ENCODE results near the gene IMMP1L. TPM values are rescaled to one million over a fixed set of nuclear protein-coding genes. Genes with fewer than 3 reads are reported as not detected.

Gene IMMP1L
- total RNA-seq, 1 donor from 2014 or later = 17.0 TPM

DNA sequence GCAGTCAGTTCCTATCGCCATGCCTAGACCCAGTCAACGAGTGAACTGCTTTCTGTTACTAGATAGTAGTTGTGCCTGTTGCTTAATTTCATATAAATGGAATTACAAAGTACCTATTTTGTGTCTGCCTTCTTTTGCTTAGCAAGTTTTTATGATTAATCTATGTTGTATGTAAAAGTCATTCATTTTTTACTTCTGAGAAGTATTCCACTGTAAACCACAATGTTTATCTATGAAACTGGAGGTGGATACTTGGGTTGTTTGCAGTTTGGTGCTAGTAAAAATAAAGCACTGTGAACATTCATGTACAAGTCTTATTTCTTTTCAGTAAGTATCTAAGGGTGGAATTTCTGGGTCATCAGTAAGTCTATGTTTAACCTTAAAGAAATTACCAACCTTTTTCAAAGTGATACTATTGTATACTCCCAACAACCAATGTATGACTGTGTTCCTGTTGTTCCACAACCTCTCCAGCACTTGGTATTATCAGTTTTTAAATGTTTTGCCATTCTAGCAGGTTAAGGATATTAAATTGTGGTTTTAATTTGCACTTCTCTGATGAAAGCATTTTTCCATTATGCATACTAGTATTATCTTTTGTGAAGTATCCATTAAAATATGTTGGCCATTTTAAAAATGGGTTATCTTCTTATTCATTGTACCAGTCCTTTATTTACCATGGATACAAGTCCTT, 71.5 kb downstream of the IMMP1L start:
- Mint-ChIP-seq H3K9me3 (ENCODE audit: low read depth) (peaks cover 10% of the 10 kb centered on the region), H3K4me3 (ENCODE audit: unreplicated experiment) (no peak overlapping the region), H3K27ac (ENCODE audit: unreplicated experiment) (peak overlapping the region; percentile 47), H3K36me3 (ENCODE audit: low read depth) (no peaks in the 10 kb centered on the region), H3K27me3 (ENCODE audit: low read depth) (no peaks in the 10 kb centered on the region), H3K4me1 (ENCODE audit: low read depth) (peaks cover 32% of the 10 kb centered on the region)
- DNase-seq (ENCODE audit: low spot score) = no peak
- TF ChIP-seq, protein P1, sequence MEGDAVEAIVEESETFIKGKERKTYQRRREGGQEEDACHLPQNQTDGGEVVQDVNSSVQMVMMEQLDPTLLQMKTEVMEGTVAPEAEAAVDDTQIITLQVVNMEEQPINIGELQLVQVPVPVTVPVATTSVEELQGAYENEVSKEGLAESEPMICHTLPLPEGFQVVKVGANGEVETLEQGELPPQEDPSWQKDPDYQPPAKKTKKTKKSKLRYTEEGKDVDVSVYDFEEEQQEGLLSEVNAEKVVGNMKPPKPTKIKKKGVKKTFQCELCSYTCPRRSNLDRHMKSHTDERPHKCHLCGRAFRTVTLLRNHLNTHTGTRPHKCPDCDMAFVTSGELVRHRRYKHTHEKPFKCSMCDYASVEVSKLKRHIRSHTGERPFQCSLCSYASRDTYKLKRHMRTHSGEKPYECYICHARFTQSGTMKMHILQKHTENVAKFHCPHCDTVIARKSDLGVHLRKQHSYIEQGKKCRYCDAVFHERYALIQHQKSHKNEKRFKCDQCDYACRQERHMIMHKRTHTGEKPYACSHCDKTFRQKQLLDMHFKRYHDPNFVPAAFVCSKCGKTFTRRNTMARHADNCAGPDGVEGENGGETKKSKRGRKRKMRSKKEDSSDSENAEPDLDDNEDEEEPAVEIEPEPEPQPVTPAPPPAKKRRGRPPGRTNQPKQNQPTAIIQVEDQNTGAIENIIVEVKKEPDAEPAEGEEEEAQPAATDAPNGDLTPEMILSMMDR (IDR thresholded peaks at IDR 0.05) = no peak

- TF ChIP-seq, protein P1 (IDR thresholded peaks at IDR 0.05) = no peak
- H3K4me1 Mint-ChIP-seq (ENCODE audit: low read depth) = peaks cover 20% of the 10 kb centered on the region
- DNase-seq (ENCODE audit: low spot score) = no peak
- no peak overlapping the region for H3K4me3 Mint-ChIP-seq (ENCODE audit: unreplicated experiment)
- H3K36me3 Mint-ChIP-seq (ENCODE audit: low read depth) = peaks cover 10% of the 10 kb centered on the region
- peaks cover 7% of the 10 kb centered on the region for H3K9me3 Mint-ChIP-seq (ENCODE audit: low read depth)
- H3K27me3 Mint-ChIP-seq (ENCODE audit: low read depth) = no peaks in the 10 kb centered on the region
- no peak overlapping the region for H3K27ac Mint-ChIP-seq (ENCODE audit: unreplicated experiment)
Measured at GRCh38 chr11:31433851-31434250, 75.6 kb downstream of the IMMP1L start.

- H3K4me3 Mint-ChIP-seq (ENCODE audit: unreplicated experiment) = no peak overlapping the region
- no peak overlapping the region for H3K27ac Mint-ChIP-seq (ENCODE audit: unreplicated experiment)
- no peaks in the 10 kb centered on the region for H3K9me3 Mint-ChIP-seq (ENCODE audit: low read depth)
- peaks cover 3% of the 10 kb centered on the region for H3K36me3 Mint-ChIP-seq (ENCODE audit: low read depth)
- H3K27me3 Mint-ChIP-seq (ENCODE audit: low read depth) = no peaks in the 10 kb centered on the region
- no peak for DNase-seq (ENCODE audit: low spot score)
- no peaks in the 10 kb centered on the region for H3K4me1 Mint-ChIP-seq (ENCODE audit: low read depth)
- TF ChIP-seq, protein P1 (IDR thresholded peaks at IDR 0.05) = no peak
Measured at GRCh38 chr11:31424652-31425051, 84.8 kb downstream of the IMMP1L start.

- Mint-ChIP-seq H3K27ac (ENCODE audit: unreplicated experiment) (no peak overlapping the region), H3K27me3 (ENCODE audit: low read depth) (no peaks in the 10 kb centered on the region), H3K9me3 (ENCODE audit: low read depth) (no peaks in the 10 kb centered on the region), H3K36me3 (ENCODE audit: low read depth) (no peaks in the 10 kb centered on the region), H3K4me3 (ENCODE audit: unreplicated experiment) (no peak overlapping the region), H3K4me1 (ENCODE audit: low read depth) (no peaks in the 10 kb centered on the region)
- TF ChIP-seq, protein P1 (IDR thresholded peaks at IDR 0.05) = no peak
- no peak for DNase-seq (ENCODE audit: low spot score)
Measured at GRCh38 chr11:31422703-31423102, 86.7 kb downstream of the IMMP1L start.

DNA sequence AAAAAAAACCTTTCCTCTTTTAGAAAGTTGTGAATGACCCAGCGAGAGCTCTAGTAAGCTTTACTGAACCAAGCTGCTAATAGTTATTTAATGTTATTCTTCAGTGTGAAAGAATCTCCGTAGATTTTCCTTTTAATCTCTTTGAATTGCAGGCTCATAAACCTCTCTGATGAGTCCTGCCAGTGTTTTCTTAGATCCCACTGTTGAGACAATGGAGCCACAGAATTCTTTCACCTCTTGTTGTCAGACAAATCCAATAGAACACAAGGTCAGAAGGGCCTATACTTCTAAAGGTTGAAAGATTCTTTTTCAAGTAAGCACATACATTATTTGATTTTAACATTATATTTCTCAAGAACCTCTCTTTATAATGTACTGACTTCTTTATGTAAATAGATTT, 87.6 kb downstream of the IMMP1L start:
- TF ChIP-seq, protein P1 (IDR thresholded peaks at IDR 0.05) = no peak
- H3K27ac Mint-ChIP-seq (ENCODE audit: unreplicated experiment) = no peak overlapping the region
- no peaks in the 10 kb centered on the region for H3K27me3 Mint-ChIP-seq (ENCODE audit: low read depth)
- H3K4me1 Mint-ChIP-seq (ENCODE audit: low read depth) = peaks cover 7% of the 10 kb centered on the region
- H3K36me3 Mint-ChIP-seq (ENCODE audit: low read depth) = no peaks in the 10 kb centered on the region
- H3K4me3 Mint-ChIP-seq (ENCODE audit: unreplicated experiment) = no peak overlapping the region
- no peaks in the 10 kb centered on the region for H3K9me3 Mint-ChIP-seq (ENCODE audit: low read depth)
- no peak for DNase-seq (ENCODE audit: low spot score)
